GM13977 (cell line): ENCODE measurements around the gene POU2F2.
A peak's percentile ranks its signal among the peaks of the same experiment; 100 is the strongest.

Experiments used
- DNase-seq: peaks from one replicate; pipeline ENCODE4 v3.0.0; 2012; ENCODE audit warnings: low spot score
- CTCF ChIP-seq: IDR thresholded peaks from 2 replicates; pipeline ENCODE4 v1.5.1; 2012; ENCODE audit warnings: mild to moderate bottlenecking, control low read depth; ENCODE audit not compliant: insufficient read depth; ENCODE audit errors: extremely low read depth, missing control alignments
- in situ Hi-C: fragments of 300-500 bp; cut with MboI; formaldehyde crosslinking; loops from one replicate; pipeline ENCODE4 v1.12.0; 2022; ENCODE audit warnings: low sequenced_read_pairs, low pct_unique_long_range_greater_than_20kb, mixed read lengths, inconsistent platforms; ENCODE audit not compliant: unreplicated experiment

Gene POU2F2

GRCh38 chr19:42132030-42132628, at the start of gene POU2F2:
POU2F2 (minus strand) TSS chr19:42132446; CDS start chr19:42132411, 35 bp downstream.
- no peak for TF ChIP-seq CTCF
- in situ Hi-C loops = no loop called here
- peak; percentile 87 for DNase-seq

- TF ChIP-seq CTCF = peak; percentile 50
- in situ Hi-C loops = no loop called here
- DNase-seq = no peak
Measured at GRCh38 chr19:42178791-42179674, 46.8 kb upstream of the POU2F2 start.

- no peak for DNase-seq
- in situ Hi-C loops = no loop called here
- TF ChIP-seq CTCF = no peak
Measured at GRCh38 chr19:42177686-42178019, 45.4 kb upstream of the POU2F2 start.

- peak; percentile 61 for TF ChIP-seq CTCF
- in situ Hi-C loops = no loop called here
- peak; percentile 82 for DNase-seq
Measured at GRCh38 chr19:42176990-42177685, 44.9 kb upstream of the POU2F2 start.

- peak; percentile 44 for DNase-seq
- in situ Hi-C loops = no loop called here
- TF ChIP-seq CTCF = no peak
Measured at GRCh38 chr19:42176649-42176989, 44.4 kb upstream of the POU2F2 start.

- in situ Hi-C loops = no loop called here
- no peak for TF ChIP-seq CTCF
- DNase-seq = no peak
Measured at GRCh38 chr19:42175952-42176648, 43.9 kb upstream of the POU2F2 start.
